ENCODE data around the gene ENDOV.

Gene ENDOV

GRCh38 chr17:80456465-80457235 lies 41.7 kb downstream of the ENDOV start:
- TF ChIP-seq CTCF (IDR thresholded peaks at IDR 0.05; ENCODE audit: extremely low read depth, insufficient read depth, missing control alignments): no peak
- no peak for DNase-seq (ENCODE audit: low spot score)
- in situ Hi-C loops (cut with MboI; ENCODE audit: low pct_unique_long_range_greater_than_20kb, low sequenced_read_pairs, unreplicated experiment): no loop called here

- DNase-seq (ENCODE audit: low spot score): no peak
- in situ Hi-C loops (cut with MboI; ENCODE audit: low pct_unique_long_range_greater_than_20kb, low sequenced_read_pairs, unreplicated experiment): no loop called here
- no peak for TF ChIP-seq CTCF (IDR thresholded peaks at IDR 0.05; ENCODE audit: extremely low read depth, insufficient read depth, missing control alignments)
Observed at GRCh38 chr17:80457236-80457856, 42.4 kb downstream of the ENDOV start.

- DNase-seq (ENCODE audit: low spot score): no peak
- in situ Hi-C loops (cut with MboI; ENCODE audit: low pct_unique_long_range_greater_than_20kb, low sequenced_read_pairs, unreplicated experiment): no loop called here
- TF ChIP-seq CTCF (IDR thresholded peaks at IDR 0.05; ENCODE audit: extremely low read depth, insufficient read depth, missing control alignments): no peak
Observed at GRCh38 chr17:80458016-80458415, 43.0 kb downstream of the ENDOV start.

- no peak for DNase-seq (ENCODE audit: low spot score)
- TF ChIP-seq CTCF (IDR thresholded peaks at IDR 0.05; ENCODE audit: extremely low read depth, insufficient read depth, missing control alignments): no peak
- in situ Hi-C loops (cut with MboI; ENCODE audit: low pct_unique_long_range_greater_than_20kb, low sequenced_read_pairs, unreplicated experiment): no loop called here
Observed at GRCh38 chr17:80459234-80459633, 44.3 kb downstream of the ENDOV start.

- in situ Hi-C loops (cut with MboI; ENCODE audit: low pct_unique_long_range_greater_than_20kb, low sequenced_read_pairs, unreplicated experiment): no loop called here
- no peak for TF ChIP-seq CTCF (IDR thresholded peaks at IDR 0.05; ENCODE audit: extremely low read depth, insufficient read depth, missing control alignments)
- no peak for DNase-seq (ENCODE audit: low spot score)
Observed at GRCh38 chr17:80460429-80460834, 45.5 kb downstream of the ENDOV start.

GRCh38 chr17:80461528-80462160 lies 46.7 kb downstream of the ENDOV start:
- no peak for DNase-seq (ENCODE audit: low spot score)
- no peak for TF ChIP-seq CTCF (IDR thresholded peaks at IDR 0.05; ENCODE audit: extremely low read depth, insufficient read depth, missing control alignments)
- in situ Hi-C loops (cut with MboI; ENCODE audit: low pct_unique_long_range_greater_than_20kb, low sequenced_read_pairs, unreplicated experiment): no loop called here
